Lower leg skin (tissue), 3 donors: ENCODE measurements around the gene FARS2.

Experiments
- POLR2A ChIP-seq, 2 donors: fragments of 450-650 bp; IDR thresholded peaks; one replicate each; pipeline ENCODE4 v1.6.1; 2016 to 2017; ENCODE audit warnings: antibody characterized with exemption in 2 of 2, mild to moderate bottlenecking in 1 of 2, moderate library complexity in 1 of 2
- TF ChIP-seq, protein P1 (sequence below), 3 donors: fragments of 450-650 bp; IDR thresholded peaks; one replicate each; pipeline ENCODE4 v1.5.1; 2016; ENCODE audit warnings: antibody characterized with exemption in 3 of 3, mild to moderate bottlenecking in 3 of 3, moderate library complexity in 2 of 3

GRCh38 chr6:5516036-5516435 is 254.7 kb downstream of the FARS2 start:
- TF ChIP-seq, protein P1, sequence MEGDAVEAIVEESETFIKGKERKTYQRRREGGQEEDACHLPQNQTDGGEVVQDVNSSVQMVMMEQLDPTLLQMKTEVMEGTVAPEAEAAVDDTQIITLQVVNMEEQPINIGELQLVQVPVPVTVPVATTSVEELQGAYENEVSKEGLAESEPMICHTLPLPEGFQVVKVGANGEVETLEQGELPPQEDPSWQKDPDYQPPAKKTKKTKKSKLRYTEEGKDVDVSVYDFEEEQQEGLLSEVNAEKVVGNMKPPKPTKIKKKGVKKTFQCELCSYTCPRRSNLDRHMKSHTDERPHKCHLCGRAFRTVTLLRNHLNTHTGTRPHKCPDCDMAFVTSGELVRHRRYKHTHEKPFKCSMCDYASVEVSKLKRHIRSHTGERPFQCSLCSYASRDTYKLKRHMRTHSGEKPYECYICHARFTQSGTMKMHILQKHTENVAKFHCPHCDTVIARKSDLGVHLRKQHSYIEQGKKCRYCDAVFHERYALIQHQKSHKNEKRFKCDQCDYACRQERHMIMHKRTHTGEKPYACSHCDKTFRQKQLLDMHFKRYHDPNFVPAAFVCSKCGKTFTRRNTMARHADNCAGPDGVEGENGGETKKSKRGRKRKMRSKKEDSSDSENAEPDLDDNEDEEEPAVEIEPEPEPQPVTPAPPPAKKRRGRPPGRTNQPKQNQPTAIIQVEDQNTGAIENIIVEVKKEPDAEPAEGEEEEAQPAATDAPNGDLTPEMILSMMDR (IDR thresholded peaks at IDR 0.05) = no peak
- no peak for TF ChIP-seq POLR2A (IDR thresholded peaks at IDR 0.05)
